Loucy (cell line): ENCODE data around the gene COL5A3.

Source experiments
- H2AFZ ChIP-seq: fragments of 200-600 bp; sonication (generic); 2 replicates; pipeline ENCODE4 v1.6.0; 2016; ENCODE audit warnings: antibody characterized with exemption, mild to moderate bottlenecking, low read length, moderate library complexity
- H3F3A ChIP-seq: fragments of 200-600 bp; 2 replicates; pipeline ENCODE4 v1.6.0; 2016; ENCODE audit warnings: antibody characterized with exemption, low read depth, mild to moderate bottlenecking
- H3K27me3 ChIP-seq: fragments of 200-600 bp; sonication (generic); 2 replicates; pipeline ENCODE4 v1.6.1; 2014; ENCODE audit warnings: low read length, mild to moderate bottlenecking; ENCODE audit not compliant: insufficient read depth, poor library complexity, severe bottlenecking
- H3K36me3 ChIP-seq: fragments of 200-600 bp; sonication (generic); 2 replicates; pipeline ENCODE4 v1.6.1; 2016; ENCODE audit warnings: low read length; ENCODE audit not compliant: insufficient read depth
- H3K4me1 ChIP-seq: fragments of 200-600 bp; sonication (generic); 2 replicates; pipeline ENCODE4 v1.5.1; 2014; ENCODE audit warnings: low read length, mild to moderate bottlenecking; ENCODE audit not compliant: insufficient read depth, poor library complexity, severe bottlenecking
- H3K4me2 ChIP-seq: fragments of 200-600 bp; sonication (generic); 2 replicates; pipeline ENCODE4 v1.6.0; 2014; ENCODE audit warnings: antibody characterized with exemption, low read length, low read depth, mild to moderate bottlenecking; ENCODE audit not compliant: poor library complexity, severe bottlenecking
- H3K4me3 ChIP-seq: fragments of 200-600 bp; sonication (generic); 2 replicates; pipeline ENCODE4 v1.5.1; 2014; ENCODE audit warnings: low read length, mild to moderate bottlenecking, mixed read lengths; ENCODE audit not compliant: poor library complexity, severe bottlenecking
- H3K79me2 ChIP-seq: fragments of 200-600 bp; sonication (generic); 2 replicates; pipeline ENCODE4 v1.6.1; 2014; ENCODE audit warnings: low read length; ENCODE audit not compliant: insufficient read depth
- H3K9ac ChIP-seq: fragments of 200-600 bp; sonication (generic); 2 replicates; pipeline ENCODE4 v1.6.0; 2014; ENCODE audit warnings: mild to moderate bottlenecking, low read depth, low read length, moderate library complexity; ENCODE audit not compliant: poor library complexity, severe bottlenecking
- H3K9me2 ChIP-seq: fragments of 200-600 bp; sonication (generic); replicated peaks from 2 replicates; pipeline ENCODE4 v1.6.1; 2016; ENCODE audit warnings: low read depth, low read length, mixed read lengths
- H3K9me3 ChIP-seq: fragments of 200-600 bp; sonication (generic); 2 replicates; pipeline ENCODE4 v1.6.1; 2014; ENCODE audit warnings: mild to moderate bottlenecking, antibody characterized with exemption, low read length, low read depth; ENCODE audit not compliant: insufficient read depth
- H4K20me1 ChIP-seq: fragments of 200-600 bp; sonication (generic); 2 replicates; pipeline ENCODE4 v1.6.0; 2014; ENCODE audit warnings: antibody characterized with exemption, low read length, mild to moderate bottlenecking; ENCODE audit not compliant: insufficient read depth, poor library complexity, severe bottlenecking
- EZH2phosphoT487 ChIP-seq: fragments of 200-600 bp; IDR thresholded peaks from 2 replicates; pipeline ENCODE4 v1.6.1; 2018; ENCODE audit warnings: antibody characterized with exemption, mild to moderate bottlenecking, moderate library complexity, borderline replicate concordance
- TF ChIP-seq, protein P1 (sequence below): fragments of 200-600 bp; sonication (generic); conservative IDR thresholded peaks from 2 replicates; pipeline ENCODE4 v1.5.1; 2014; ENCODE audit warnings: mild to moderate bottlenecking, antibody characterized with exemption, low read length

Gene COL5A3

DNA sequence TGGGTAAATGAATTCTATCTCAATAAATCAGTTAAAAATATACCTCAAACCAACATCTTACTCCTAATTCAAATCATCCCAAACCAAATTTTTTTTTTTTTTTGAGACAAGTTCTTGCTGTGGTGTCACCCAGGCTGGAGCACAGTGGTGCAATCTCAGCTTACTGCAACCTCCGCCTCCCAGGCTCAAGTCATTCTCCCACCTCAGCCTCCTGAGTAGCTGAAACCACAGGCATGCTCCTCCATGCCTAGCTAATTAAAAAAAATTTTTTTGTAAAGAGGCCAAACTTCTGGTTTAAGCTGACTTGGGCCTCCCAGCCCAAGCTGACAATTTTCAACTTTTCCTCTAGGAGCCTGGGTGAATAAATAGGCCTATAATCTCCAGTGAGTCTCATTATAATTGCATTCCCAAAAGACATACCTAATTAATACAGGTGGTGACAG lies 51.9 kb downstream of the COL5A3 start:
- no peak overlapping the region for H2AFZ ChIP-seq
- no peaks in the 10 kb centered on the region for H4K20me1 ChIP-seq
- no peaks in the 10 kb centered on the region for H3F3A ChIP-seq
- H3K27me3 ChIP-seq: no peaks in the 10 kb centered on the region
- no peak for TF ChIP-seq EZH2phosphoT487
- TF ChIP-seq, protein P1, sequence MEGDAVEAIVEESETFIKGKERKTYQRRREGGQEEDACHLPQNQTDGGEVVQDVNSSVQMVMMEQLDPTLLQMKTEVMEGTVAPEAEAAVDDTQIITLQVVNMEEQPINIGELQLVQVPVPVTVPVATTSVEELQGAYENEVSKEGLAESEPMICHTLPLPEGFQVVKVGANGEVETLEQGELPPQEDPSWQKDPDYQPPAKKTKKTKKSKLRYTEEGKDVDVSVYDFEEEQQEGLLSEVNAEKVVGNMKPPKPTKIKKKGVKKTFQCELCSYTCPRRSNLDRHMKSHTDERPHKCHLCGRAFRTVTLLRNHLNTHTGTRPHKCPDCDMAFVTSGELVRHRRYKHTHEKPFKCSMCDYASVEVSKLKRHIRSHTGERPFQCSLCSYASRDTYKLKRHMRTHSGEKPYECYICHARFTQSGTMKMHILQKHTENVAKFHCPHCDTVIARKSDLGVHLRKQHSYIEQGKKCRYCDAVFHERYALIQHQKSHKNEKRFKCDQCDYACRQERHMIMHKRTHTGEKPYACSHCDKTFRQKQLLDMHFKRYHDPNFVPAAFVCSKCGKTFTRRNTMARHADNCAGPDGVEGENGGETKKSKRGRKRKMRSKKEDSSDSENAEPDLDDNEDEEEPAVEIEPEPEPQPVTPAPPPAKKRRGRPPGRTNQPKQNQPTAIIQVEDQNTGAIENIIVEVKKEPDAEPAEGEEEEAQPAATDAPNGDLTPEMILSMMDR: no peak
- no peaks in the 10 kb centered on the region for H3K36me3 ChIP-seq
- H3K79me2 ChIP-seq: no peaks in the 10 kb centered on the region
- no peaks in the 10 kb centered on the region for H3K9me2 ChIP-seq
- no peak overlapping the region for H3K4me2 ChIP-seq
- H3K9me3 ChIP-seq: no peaks in the 10 kb centered on the region
- H3K9ac ChIP-seq: no peak overlapping the region
- no peak overlapping the region for H3K4me3 ChIP-seq
- H3K4me1 ChIP-seq: no peaks in the 10 kb centered on the region

DNA sequence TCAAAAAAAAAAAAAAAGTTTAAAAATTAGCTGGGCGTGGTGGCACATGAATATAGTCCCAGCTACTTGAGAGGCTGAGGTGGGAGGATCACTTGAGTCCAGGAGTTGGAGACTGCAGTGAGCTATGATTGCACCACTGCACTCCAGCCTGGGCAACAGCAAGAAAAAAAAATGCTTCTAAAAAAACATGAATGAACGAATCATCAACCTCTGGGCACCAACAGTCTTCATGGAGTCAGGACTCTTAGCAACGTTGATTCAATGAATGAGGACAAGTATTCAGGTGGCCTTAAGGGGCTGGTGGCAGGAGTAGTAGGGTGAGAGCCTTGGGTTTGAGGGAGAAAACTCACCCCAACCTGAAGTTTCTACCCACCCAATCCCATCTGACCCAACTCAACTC lies 53.3 kb downstream of the COL5A3 start:
- Histone ChIP-seq H3K9me2 (no peaks in the 10 kb centered on the region), H3K9me3 (no peaks in the 10 kb centered on the region), H3K36me3 (no peaks in the 10 kb centered on the region), H2AFZ (no peak overlapping the region), H3K4me3 (no peak overlapping the region), H3K79me2 (no peaks in the 10 kb centered on the region), H4K20me1 (no peaks in the 10 kb centered on the region), H3K27me3 (no peaks in the 10 kb centered on the region), H3K4me2 (no peak overlapping the region), H3K4me1 (no peaks in the 10 kb centered on the region), H3F3A (no peaks in the 10 kb centered on the region), H3K9ac (no peak overlapping the region)
- TF ChIP-seq, protein P1: no peak
- no peak for TF ChIP-seq EZH2phosphoT487

DNA sequence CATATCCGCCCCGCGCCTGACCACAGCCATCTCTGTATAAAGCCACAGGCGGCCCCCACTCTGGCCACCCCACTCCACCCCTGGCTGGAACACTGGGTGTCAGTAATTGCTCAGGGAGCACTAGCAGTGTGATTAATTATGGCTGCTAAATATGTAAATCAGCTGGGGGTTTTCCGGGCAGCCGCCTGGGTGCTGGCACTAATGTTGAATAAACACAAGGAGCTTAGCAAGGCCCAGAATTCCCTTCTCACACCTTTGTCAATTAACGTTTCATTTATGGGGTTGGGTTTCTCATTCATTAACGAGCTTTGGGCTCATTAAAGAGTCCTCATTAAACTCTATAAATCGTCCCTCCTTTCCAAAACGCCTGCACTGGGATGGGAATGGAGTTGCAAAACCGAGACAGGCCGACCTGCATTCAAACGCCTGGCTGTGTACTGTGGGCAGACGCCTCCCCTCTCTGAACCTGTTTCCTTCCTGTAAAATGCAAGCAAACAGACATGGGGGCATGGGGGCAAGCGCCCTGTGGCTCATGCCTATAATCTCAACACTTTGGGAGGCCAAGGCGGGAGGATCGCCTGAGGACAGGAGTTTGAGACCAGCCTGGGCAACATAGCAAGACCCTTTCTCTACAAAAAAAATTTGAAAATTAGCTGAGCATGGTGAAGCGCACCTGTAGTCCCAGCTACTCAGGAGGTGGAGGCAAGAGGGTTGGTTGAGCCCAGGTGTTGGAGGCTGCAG lies 56.3 kb downstream of the COL5A3 start:
- TF ChIP-seq EZH2phosphoT487: no peak
- TF ChIP-seq, protein P1: no peak
- H3K4me1 ChIP-seq: no peaks in the 10 kb centered on the region
- no peak overlapping the region for H2AFZ ChIP-seq
- H3K79me2 ChIP-seq: no peaks in the 10 kb centered on the region
- H3K9me2 ChIP-seq: no peaks in the 10 kb centered on the region
- H4K20me1 ChIP-seq: no peaks in the 10 kb centered on the region
- no peak overlapping the region for H3K4me3 ChIP-seq
- H3K4me2 ChIP-seq: no peak overlapping the region
- no peaks in the 10 kb centered on the region for H3K36me3 ChIP-seq
- no peaks in the 10 kb centered on the region for H3K9me3 ChIP-seq
- no peaks in the 10 kb centered on the region for H3K27me3 ChIP-seq
- H3F3A ChIP-seq: no peaks in the 10 kb centered on the region
- H3K9ac ChIP-seq: no peak overlapping the region
